GM08714 (cell line): Measurements from ENCODE around the gene XRCC1.
A peak's percentile ranks its signal among the peaks of the same experiment; 100 is the strongest.

Experiments
- H3K4me3 ChIP-seq: fragments of 200-500 bp; sonication (Bioruptor generic); 2 replicates; pipeline ENCODE4 v1.5.1; 2014; ENCODE audit warnings: mild to moderate bottlenecking, low read length, inconsistent platforms
- ZNF274 ChIP-seq: IDR thresholded peaks from 2 replicates; pipeline ENCODE4 v1.6.1; 2012; ENCODE audit warnings: mild to moderate bottlenecking, low read depth, low read length

The XRCC1 gene

GRCh38 chr19:43575156-43575950, at the start of gene XRCC1, which contains the start of gene PINLYP:
Gene XRCC1 (minus strand): TSS chr19:43575527. CDS start chr19:43575458, 69 bp downstream.
Gene PINLYP (plus strand): TSS chr19:43575801. CDS start chr19:43577192, 1,391 bp downstream.
- no peak for TF ChIP-seq ZNF274
- H3K4me3 ChIP-seq = peak within 1 kb of the TSS; percentile 96

- H3K4me3 ChIP-seq = no peak overlapping the region
- TF ChIP-seq ZNF274 = no peak
Observed at GRCh38 chr19:43624933-43625332, 49.6 kb upstream of the XRCC1 start.

- no peak overlapping the region for H3K4me3 ChIP-seq
Observed at GRCh38 chr19:43623889-43624670, 48.8 kb upstream of the XRCC1 start.

GRCh38 chr19:43622956-43623355, 47.6 kb upstream of the XRCC1 start:
- no peak for TF ChIP-seq ZNF274
- H3K4me3 ChIP-seq = no peak overlapping the region

More at GRCh38 chr19:43623889-43624670, 48.8 kb upstream of the XRCC1 start:
- no peak for TF ChIP-seq ZNF274

GRCh38 chr19:43622070-43622469, 46.7 kb upstream of the XRCC1 start:
- no peak for TF ChIP-seq ZNF274
- no peak overlapping the region for H3K4me3 ChIP-seq

GRCh38 chr19:43620061-43621001, 45.0 kb upstream of the XRCC1 start:
- H3K4me3 ChIP-seq = peak overlapping the region; percentile 97
- TF ChIP-seq ZNF274 = no peak

- peak within 1 kb of the TSS; percentile 97 for H3K4me3 ChIP-seq
- TF ChIP-seq ZNF274 = no peak
Observed at GRCh38 chr19:43619262-43620060, 44.1 kb upstream of the XRCC1 start, which contains the start of gene ZNF428. Gene ZNF428 (minus strand): TSS chr19:43619629. CDS start chr19:43614304, 5,325 bp downstream.

GRCh38 chr19:43618921-43619261, 43.6 kb upstream of the XRCC1 start:
- no peak for TF ChIP-seq ZNF274
- peak overlapping the region; percentile 97 for H3K4me3 ChIP-seq

GRCh38 chr19:43616954-43617353, 41.6 kb upstream of the XRCC1 start:
- H3K4me3 ChIP-seq = no peak overlapping the region
- no peak for TF ChIP-seq ZNF274

GRCh38 chr19:43616306-43616705, 41.0 kb upstream of the XRCC1 start:
- H3K4me3 ChIP-seq = no peak overlapping the region
- no peak for TF ChIP-seq ZNF274

GRCh38 chr19:43612374-43612773, 37.0 kb upstream of the XRCC1 start:
- TF ChIP-seq ZNF274 = no peak
- no peak overlapping the region for H3K4me3 ChIP-seq

- H3K4me3 ChIP-seq = no peak within 1 kb of the TSS
- no peak for TF ChIP-seq ZNF274
Observed at GRCh38 chr19:43611788-43612187, 36.5 kb upstream of the XRCC1 start, which contains the start of gene SRRM5. Gene SRRM5 (plus strand): TSS chr19:43612088. CDS start chr19:43612122, 34 bp downstream.

GRCh38 chr19:43610493-43610892, 35.2 kb upstream of the XRCC1 start:
- H3K4me3 ChIP-seq = no peak overlapping the region
- TF ChIP-seq ZNF274 = no peak
